IPS-NIHi7 (cell line): ENCODE measurements around the gene RPS15.

Experiments used
- DNase-seq: peaks from one replicate; pipeline ENCODE4 v3.0.0; 2012; ENCODE audit warnings: mixed read lengths; ENCODE audit errors: extremely low spot score

The RPS15 gene

DNA sequence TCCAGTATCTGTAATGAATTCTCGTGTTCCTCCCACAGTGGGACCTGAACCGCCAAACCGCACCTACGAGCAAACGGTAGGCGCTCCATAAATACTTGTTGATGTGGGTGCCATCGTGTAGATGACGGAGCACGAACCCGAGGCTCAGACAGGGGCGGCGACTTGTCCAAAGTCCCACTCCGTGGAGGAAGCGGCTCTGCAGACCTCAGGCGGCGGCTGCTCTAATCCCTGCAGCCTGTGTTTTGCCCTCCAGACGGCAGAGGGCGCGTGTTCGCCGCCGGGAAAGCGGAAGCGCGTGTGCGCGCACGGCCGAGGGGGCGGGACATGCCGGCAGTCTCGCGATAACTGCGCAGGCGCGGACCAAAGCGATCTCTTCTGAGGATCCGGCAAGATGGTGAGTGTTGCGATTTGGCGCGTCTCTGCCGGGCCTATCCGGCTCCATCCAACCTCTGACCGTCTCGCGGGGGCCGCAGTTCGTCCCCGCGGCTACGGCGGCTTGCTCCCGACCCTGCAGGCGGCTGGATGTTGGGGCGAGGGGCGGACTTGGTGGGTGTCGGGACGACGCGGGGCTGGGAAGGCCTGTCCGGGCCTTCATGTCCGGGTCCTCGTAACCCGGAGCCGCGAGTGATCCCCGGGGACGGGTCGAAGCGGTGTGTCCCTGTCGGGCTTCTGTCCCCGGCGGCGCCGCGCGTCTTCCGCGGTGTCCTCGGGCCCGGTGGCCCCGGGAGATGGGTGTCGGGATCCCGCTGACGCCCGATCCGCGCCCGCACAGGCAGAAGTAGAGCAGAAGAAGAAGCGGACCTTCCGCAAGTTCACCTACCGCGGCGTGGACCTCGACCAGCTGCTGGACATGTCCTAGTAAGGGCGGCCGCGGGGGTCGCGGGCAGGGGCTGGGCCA, at the start of gene RPS15:
RPS15 (plus strand) TSS at position 362 of the 898 bp plus-strand sequence; CDS start at position 392, 30 bp downstream.
- DNase-seq, result peak; percentile 94

DNA sequence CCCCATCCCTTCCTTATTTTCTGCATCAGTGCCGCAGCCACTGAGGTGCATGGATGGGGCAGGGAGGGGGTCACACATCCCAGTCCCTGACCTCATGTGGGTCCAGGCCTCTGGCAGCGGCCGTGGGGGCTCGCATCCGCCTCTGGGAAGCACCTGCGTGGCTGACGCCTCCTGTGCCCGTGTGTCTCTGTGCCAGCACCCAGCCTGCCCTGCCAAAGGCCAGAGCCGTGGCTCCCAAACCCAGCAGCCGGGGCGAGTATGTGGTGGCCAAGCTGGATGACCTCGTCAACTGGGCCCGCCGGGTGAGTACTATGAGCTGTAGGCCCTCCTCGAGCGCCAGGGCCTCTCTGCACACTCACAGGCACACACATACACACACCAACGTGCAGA, 49.6 kb upstream of the RPS15 start:
- no peak for DNase-seq

DNA sequence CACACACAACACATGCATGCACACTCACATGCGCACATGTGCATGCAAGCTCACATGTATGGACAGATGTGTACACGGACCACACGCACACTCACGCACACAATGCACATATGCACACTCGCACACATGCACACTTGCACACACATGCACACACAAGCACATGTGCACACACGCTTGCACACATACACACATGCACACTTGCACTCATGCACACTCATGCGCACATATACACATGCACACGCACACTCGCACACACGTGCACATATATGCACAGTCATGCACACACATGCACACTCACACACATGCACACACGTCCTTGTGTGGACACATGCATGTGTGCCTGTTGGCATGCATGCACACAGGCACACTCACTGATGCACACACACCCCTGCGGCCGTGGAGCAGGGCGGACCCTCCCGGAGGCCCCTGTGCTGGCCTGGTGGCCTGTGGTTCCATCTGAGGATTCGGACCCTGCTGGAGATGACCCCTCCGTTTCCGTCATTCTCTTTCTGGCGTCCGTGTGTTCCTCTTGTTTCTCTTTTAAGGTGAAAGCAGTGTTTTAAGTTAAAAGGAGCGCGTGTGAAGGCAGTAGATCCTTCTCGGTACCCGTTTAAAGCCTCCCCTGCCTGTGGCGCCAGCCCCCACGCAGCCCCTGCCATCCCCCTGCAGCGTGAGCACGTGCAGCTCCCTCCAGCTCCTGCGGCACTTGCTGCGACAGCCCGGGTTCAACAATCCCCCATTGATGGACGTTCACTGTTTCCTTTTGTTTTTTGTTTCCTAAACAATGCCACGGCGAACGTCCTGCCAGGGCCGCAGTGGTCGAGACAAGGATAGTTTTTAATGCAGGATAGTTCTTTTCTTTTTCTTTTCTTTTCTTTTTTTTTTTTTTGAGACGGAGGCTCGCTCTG, 48.9 kb upstream of the RPS15 start:
- no peak for DNase-seq

DNA sequence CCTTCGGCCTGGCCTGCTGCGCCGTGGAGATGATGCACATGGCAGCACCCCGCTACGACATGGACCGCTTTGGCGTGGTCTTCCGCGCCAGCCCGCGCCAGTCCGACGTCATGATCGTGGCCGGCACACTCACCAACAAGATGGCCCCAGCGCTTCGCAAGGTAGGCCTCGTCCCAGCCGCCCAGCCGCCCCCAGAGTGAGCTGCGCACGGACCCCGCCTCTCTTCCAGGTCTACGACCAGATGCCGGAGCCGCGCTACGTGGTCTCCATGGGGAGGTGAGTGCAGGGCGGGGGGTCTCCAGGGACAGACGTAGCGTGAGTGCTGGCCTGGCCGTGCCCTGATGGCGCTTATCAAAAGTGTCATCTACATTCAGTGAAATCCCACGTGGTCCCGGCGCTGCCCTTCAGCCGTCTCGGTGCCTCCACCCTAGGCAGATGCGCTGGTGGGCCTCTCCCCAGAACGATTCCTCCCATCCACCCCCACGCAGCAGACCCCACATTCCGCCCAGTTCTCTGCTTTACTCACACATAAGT, 47.2 kb upstream of the RPS15 start:
- no peak for DNase-seq

DNA sequence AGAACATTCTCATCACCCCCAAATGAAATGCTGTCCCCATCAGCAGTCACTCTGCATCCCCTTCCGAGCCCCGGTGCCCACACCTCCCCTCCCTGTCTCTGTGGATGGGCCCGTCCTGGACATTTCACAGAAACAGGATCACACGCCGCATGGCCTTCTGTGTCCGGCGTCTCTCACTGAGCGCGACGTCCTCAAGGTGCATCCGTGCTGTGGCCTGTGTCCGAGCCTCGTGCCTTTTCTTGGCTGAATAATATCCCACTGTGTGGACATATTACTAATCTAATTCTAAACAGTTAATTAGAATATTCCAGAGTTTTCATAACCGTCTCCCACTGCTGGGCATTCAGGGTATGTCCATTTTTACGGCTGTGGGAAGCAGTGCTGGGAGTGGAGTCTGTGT, 45.8 kb upstream of the RPS15 start:
- DNase-seq, result no peak

DNA sequence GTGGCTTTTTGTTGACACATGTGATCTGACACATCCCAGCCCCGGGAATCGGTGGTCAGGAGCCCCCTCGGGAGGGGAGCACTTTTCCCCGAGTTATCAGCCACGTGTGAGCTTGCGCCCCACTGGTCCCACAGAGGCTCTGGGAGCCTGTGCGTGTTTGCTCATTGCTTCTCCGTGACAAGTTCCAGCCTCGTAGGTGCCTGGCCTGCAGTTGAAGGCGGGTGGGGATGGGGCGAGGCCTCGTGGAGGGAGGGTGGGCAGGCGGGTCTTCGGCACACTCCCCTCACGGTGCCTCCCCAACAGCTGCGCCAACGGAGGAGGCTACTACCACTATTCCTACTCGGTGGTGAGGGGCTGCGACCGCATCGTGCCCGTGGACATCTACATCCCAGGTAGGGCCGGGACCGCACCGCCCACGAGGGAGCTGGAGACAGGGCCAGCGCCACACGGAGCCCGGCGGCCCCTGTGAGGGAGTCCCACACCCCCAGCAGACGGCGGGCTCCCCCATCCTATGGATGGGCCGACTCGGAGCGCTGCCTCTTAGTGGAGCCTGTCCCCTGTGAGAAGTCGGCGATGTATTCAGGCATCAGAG, 45.2 kb upstream of the RPS15 start:
- DNase-seq, result no peak

DNA sequence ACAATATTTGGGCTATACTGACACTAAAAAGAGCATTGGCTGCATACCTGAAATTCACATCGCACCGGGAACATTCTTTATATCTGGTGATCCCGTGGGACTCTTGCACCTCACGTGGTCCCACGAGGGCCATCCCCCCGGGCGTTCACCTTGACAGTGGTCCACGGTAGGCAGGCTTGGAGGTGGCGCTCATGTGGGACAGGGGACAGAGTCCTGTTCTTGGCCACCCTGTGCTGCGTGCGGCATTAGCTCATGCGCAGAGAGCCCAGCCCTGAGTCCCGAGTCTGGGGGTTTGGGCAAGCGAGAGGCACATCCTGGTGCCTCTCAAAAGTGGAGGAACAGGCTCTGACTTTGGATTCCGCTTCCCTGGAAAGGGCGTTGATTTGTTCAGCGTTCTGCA, 44.4 kb upstream of the RPS15 start:
- DNase-seq, result no peak

DNA sequence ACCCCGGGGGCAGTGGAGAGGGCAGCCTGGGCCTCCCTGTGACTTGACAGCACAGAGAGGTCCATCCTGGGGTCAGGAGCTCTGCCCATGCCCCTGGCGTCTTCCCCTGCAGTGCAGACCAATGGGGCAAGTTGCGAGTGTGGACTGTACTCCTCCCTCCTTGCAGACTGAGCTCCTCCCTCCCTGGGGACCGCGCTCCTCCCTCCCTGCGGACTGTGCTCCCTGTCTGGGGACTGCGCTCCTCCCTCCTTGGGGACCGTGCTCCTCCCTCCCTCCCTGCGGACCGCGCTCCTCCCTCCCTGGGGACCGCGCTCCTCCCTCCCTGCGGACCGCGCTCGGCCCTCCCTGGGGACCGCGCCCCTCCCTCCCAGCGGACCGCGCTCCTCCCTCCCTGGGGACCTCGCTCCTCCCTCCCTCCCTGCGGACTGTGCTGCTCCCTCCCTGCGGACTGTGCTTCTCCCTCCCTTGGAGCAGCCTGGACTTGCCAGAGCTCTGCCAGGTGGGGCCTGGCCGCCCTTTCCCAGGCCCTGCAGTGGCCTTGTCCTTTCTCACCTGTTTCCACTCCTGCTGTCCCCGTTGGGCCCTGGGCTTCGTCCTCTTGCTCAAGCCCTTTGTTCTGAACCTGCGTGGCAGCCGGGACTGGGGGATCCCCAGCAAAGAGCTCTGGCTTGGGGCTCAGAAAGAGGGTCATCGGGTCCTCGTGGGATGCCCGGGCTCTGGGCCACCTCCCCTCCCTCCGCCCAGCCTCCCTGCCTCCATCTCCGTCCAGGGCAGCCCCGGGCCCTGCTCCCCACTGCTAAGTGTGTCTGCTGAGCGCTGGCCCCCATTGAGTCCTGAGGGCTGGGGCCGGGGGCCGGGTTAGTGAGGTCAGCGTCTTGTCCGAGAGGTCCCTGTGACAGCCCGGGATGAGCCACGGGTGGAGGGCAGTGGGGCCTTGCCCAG, 43.7 kb upstream of the RPS15 start:
- DNase-seq, result no peak

DNA sequence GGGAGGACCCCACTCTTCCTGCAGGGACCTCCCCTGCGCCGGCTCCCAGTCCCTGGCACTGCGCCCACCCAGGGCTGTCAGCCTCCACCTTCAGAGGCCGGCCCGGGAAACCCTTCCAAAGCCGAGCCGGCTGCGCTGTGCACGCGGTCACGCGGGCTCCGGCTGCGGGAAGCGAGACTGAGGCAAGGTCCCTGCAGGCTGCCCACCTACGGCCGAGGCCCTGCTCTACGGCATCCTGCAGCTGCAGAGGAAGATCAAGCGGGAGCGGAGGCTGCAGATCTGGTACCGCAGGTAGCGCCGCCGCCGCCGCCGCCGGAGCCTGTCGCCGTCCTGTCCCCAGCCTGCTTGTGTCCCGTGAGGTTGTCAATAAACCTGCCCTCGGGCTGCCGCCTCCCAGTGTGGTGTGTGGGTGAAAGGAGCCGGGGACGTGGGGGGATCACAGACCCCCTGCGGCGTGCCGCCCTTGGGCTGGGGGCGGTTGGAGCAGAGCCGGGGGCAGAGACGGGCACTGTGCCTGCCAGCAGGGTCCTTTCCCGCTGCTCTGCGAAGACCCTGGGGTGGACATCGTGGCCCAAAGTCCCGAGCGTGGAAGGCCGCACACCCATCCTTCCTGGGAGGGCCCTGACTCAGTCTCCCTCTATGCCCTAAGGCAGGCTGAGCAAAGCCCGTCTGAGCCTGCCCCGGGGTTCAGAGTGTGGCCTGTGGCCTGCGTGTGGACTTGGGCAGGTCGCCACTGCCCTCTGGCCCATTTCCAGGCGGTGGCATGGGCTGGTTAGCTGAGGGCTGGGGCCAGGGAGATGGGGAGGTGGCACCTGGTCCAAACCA, 42.8 kb upstream of the RPS15 start:
- no peak for DNase-seq

DNA sequence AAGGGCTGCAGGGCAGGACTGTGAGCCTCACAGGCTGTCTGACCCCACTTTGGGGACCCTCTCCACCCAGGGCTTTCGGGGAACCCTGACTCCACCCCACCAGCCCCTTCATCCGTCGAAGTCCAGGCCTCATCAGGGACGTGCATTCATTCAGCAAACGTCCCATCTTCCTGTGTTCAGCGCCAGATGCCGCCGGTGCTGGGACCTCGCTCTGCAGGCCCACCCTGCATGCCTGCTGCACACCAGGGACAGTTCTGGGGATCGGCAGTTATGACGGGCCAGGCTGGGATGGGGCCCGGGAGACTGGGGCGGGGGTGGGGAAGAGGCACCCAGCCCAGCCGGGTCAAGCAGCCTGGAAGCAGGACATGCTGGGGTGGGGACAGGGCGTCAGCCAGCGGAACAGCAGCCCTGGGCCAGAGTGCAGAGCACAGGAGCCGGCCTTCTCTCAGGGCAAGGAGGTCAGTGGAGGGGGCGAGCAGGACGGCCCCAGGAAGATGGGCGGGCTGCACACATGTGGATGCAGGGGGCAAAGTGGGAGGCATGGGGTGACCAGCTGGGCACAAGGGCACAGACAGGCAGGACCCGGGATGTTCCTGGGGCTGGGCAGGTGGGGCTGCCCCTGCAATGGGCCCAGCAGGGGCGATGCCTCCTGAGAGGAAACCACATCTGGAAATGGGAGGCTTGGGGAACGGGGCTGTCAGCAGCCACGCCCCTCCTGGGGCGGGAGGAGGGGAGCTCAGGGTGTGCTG, 42.0 kb upstream of the RPS15 start:
- DNase-seq, result no peak

DNA sequence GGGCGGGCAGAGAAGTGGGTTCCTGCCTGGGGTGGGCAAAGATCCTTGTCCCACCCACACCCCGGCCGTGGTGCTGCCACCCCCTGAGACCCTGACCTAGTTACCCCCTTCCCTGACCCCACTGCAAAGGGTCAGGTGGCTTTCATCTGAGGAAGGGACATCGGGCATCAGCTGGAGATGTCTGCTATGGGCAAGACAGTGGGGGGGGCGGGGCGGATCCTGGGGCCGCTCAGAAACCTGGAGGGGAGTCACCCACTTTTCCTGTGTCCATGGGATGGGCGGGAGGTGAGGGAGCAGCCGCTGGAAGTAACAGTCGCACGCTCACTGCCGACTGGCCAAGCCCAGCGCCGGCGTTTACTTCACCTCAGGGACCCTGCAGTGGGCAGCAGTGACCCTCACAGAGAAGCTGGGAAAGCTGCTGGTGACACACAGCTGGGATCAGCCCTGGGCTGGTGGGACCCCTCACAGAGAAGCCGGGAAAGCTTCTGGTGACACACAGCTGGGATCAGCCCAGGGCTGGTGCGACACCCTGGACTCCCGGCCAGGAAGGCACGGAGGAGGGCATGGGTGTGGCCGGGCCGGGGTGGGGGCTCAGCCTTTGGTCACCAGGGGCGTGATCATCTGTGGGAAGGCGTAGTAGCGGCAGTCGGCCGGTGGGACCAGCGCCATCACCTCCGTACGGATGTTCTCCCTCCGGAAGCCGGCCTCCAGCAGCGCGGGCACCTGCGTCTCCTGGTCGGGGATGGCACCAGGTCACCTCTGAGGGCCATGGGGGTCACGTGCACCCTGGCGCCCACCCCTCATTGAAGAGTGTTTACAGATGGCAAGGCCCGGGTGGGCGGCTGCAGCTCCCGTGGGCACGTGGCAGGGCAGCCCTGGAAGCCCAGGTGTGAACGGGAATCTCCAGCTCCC, 41.2 kb upstream of the RPS15 start:
- DNase-seq, result no peak

DNA sequence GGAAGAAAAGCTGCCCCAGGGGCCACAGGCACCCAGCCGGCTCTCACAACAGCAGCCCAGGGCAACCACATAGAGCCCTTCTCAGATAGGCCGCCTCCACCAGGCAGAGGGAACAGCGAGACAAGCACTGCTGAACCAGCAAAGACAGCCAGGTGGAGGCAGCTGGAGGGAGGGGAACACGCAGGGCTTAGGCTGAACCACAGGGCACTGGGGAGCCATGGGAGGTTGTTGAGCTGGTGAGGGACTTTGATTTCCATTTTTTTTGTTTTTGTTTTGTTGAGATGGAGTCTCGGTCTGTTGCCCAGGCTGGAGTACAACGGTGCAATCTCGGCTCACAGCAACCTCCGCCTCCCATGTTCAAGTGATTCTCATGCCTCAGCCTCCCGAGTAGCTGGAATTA, 40.4 kb upstream of the RPS15 start:
- no peak for DNase-seq

DNA sequence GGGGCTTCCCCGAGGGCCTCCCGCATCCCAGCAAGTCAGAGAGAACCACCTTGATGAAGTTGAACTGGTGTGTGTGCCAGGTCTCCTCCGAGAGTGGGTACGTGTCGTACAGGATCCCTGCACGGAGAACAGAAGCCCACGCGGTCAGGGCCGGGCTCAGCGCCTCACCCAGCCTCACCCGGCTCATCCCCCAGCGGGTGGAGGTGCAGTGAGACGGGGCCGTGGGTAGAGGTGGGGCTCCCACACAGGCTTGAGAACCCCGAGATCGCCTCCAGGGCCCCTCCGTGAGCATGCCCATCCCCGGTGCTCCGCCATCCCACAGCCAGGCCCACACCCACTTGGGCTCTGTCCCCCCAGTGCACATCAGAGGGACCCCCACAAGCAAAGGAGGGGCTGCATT, 39.1 kb upstream of the RPS15 start:
- no peak for DNase-seq

DNA sequence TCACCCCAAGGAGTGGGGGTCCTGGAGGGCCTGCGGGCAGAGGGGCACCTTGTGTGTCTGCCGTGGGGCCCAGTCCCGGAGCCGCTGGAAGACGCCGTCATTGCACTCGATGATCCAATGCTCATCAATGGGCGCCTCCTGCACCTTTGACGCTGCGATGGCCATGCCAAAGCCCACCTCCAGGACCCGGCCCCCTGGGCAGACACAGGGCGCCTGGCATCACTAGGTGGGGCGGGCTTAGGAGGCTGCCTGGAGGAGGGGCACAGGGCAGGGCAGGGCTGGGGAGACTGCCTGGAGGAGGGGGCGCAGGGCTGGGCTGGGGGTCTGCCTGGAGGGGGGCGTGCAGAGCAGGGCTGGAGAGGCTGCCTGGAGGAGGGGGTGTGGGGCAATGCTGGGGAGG, 38.5 kb upstream of the RPS15 start:
- no peak for DNase-seq

DNA sequence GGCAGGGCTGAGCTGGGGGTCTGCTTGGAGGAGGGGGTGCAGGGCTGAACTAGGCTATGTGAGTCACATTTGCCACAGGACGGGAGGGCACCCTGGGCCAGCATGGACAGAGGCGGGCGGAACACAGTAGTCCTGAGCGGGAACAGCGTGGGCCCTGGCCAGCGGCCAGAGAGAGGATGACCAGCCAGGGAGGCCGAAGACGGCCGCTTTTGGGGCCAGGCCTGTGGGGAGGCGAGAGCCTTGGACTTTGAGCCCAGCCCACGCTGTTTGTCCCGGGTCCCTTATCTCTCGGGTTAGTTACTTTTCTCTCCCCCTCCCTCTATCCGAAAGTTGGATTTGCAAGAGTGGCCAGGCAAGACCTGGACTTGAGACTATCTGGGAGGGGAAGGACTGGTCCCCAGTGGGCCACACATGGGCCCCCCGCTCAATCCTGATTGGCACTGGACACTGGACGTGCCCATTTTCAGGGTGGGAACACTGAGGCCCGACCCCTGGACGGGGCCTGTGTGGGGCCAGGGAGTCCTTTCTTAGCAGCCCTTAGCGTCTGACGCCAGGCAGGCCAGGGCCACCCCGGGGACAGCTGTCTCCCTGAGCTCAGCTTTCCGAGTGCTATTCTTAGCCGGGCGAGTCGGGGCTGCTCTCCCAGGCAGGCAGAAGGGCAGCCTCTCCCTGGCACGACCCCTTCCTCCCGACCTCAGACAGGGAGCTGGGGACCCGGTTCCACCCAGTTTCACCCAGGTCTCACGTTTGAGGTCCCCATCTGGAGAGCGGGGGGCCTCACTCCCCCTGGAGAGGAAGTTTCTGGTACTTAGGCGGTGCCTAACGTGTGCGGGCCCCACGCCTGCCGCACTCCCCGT, 37.7 kb upstream of the RPS15 start:
- peak; percentile 40 for DNase-seq

DNA sequence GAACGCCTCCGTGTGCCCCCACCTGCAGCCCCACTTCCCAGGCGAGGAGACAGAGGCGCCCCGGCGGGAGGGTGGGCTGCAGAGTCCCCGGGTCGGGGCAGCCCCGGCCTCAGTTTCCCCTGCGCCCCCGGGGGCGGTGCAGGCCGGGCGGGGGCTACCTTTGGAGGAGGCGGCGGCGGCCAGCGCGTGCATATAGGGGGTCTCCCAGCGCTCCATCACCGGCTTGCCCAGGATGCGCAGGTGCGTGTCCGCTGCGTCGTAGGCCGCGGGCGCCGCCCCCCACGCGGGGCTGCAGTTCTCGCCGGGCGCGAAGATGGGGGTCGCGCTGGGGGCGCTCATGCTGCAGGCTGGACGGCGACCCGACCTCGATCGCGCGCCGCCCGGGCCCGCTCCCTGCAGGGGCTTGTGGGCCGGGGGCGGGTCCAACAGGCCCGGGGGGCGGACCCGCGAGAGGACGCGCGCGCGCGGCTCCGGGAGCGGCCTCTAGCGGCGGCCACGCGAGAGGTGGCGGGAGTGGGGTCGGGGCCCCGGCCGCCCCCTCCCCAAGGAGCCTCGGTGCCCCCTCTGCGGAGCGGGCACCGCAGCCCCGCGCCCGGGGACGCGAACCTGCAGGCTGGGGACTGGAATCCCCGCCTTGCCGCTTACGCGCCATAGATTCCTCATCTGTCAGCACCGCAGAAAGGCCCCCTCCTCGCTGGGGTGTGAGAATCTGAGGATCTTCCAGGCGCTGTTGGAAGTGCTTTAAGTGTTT, 36.9 kb upstream of the RPS15 start, which contains the start of gene GAMT:
GAMT (minus strand) TSS at position 405 of the 751 bp plus-strand sequence; CDS start at position 339, 66 bp downstream.
- peak; percentile 75 for DNase-seq

DNA sequence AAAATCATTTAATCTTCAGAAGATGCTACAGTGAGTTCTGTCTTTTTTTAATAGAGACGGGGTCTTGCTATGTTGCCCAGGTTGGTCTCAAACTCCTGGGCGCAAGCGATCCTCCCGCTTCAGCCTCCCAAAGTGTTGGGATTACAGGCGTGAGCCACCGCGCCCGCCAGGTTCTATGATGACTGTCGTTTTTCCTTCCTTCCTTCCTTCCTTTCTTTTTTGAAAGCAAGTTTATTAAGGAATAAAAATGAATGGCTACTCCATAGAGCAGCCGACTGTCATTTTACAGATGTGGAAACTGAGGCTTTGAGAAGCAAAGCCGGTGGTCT, 36.3 kb upstream of the RPS15 start:
- DNase-seq, result no peak
